ENCODE data around the gene FN1.

DNA sequence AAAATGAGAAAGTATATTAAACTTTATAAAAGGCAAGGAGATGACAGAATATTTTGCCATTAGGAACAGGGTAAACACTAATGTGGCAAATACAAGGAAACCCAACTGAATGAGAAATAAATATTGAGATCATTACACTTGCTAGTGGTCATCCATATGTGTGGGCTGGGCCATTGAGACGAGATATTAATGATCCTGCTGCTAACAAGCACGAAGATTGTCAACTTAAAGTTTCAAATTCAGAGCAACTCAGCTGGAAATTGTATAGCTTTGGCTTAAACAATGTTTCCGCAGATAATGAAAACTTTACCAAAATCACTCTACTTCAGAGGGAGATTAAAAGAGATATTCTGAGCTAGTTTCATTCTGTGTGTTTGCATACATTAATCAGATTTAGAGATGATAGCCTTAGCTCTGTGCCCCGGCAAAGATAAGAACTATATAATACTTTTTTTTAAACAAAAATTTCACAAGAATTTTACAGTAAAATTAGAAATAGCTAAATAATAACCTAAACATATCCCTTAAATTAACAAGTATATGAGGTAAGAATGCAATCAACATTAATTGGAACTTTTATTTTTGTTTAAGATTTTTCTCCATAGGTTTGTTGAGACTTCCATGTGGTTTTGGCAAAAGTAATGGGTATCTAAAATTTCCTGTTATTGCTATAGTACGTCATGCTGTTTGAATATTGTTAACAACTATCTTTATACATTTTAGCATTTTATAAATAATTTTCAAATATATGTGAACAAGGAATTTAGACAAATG is 40.0 kb downstream of the FN1 start:
- TF ChIP-seq, protein P1, sequence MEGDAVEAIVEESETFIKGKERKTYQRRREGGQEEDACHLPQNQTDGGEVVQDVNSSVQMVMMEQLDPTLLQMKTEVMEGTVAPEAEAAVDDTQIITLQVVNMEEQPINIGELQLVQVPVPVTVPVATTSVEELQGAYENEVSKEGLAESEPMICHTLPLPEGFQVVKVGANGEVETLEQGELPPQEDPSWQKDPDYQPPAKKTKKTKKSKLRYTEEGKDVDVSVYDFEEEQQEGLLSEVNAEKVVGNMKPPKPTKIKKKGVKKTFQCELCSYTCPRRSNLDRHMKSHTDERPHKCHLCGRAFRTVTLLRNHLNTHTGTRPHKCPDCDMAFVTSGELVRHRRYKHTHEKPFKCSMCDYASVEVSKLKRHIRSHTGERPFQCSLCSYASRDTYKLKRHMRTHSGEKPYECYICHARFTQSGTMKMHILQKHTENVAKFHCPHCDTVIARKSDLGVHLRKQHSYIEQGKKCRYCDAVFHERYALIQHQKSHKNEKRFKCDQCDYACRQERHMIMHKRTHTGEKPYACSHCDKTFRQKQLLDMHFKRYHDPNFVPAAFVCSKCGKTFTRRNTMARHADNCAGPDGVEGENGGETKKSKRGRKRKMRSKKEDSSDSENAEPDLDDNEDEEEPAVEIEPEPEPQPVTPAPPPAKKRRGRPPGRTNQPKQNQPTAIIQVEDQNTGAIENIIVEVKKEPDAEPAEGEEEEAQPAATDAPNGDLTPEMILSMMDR (conservative IDR thresholded peaks at IDR 0.05; ENCODE audit: low read depth, low read length): no peak
- no peak for TF ChIP-seq EZH2 (IDR thresholded peaks at IDR 0.05; ENCODE audit: borderline replicate concordance, low read depth, low read length, poor library complexity, severe bottlenecking)
